Medulla oblongata (tissue), 1 donor: ENCODE data around the gene ZNF738.

Experiments
- DNase-seq: peaks from one replicate; pipeline ENCODE4 v3.0.0-alpha.2; 2015; ENCODE audit errors: extremely low spot score

Gene ZNF738

GRCh38 chr19:21422244-21422643 is 63.4 kb downstream of the ZNF738 start:
- DNase-seq = no peak

- DNase-seq = no peak
Measured at GRCh38 chr19:21423057-21424041, 64.5 kb downstream of the ZNF738 start.
